Measurements from ENCODE around the gene MMP25. TPM values are rescaled to one million over a fixed set of nuclear protein-coding genes. Genes with fewer than 3 reads are reported as not detected.
A peak's percentile ranks its signal among the peaks of the same experiment; 100 is the strongest.

Gene MMP25
- total and polyA plus RNA-seq, 2 donors (not counting 1 experiment from before 2014, with no cell fraction given): 0.12 to 0.22 TPM

DNA sequence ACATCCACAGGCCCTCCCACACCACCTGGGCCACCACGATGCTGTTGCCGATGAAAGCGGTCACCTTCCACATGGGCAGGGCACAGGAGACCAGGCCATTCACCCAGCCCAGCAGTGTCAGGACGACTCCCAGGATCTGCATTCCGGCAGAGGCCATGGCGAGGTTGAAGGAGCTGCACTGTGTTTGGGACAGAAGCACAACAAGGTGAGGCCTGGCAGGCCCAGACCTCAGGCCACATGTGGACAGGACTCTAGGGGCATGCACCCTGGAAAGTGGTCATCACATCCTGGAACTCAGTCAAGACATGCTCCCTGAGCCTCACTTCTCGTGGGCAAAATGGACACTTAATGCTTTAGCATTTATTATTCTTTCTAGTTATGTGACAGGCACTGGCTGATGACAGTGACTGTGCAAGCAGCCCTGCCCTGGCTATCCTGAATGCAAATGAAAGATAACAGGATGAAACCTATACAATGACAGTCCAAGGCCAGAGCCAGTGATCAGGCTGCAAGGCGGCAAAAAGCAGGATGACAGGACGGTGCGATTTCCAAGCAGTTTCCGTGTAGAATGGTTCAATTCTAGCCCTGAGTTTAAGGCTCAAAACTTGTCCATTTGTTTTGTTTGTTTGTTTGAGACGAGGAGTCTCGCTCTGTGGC, 30.4 kb upstream of the MMP25 start:
- Mint-ChIP-seq H3K9me3 (ENCODE audit: insufficient read depth) (no peaks in the 10 kb centered on the region), H3K27me3 (peaks cover 22% of the 10 kb centered on the region), H3K4me3 (peak overlapping the region; percentile 39), H3K27ac (no peak overlapping the region), H3K4me1 (peaks cover 12% of the 10 kb centered on the region)
- Histone ChIP-seq H2AFZ (ENCODE audit: insufficient read depth, low read depth, low read length, poor library complexity, severe bottlenecking) (no peak overlapping the region), H4K20me1 (ENCODE audit: control insufficient read depth, insufficient read depth, low read length, poor library complexity, severe bottlenecking) (no peaks in the 10 kb centered on the region), H3K4me1 (ENCODE audit: control insufficient read depth in 2 of 2, insufficient read depth in 2 of 2, low read length in 2 of 2) (peaks cover 13 to 22% of the 10 kb centered on the region in 2 donors), H3K4me3 (ENCODE audit: control extremely low read depth in 1 of 5, extremely low read depth in 1 of 5, insufficient read depth in 1 of 5, low read depth in 2 of 5, low read length in 4 of 5) (no peak overlapping the region), H3K9me3 (ENCODE audit: control extremely low read depth in 1 of 3, control insufficient read depth in 2 of 3, insufficient read depth in 1 of 3, low read length in 2 of 3) (peaks cover 0 to 4% (median 0%) of the 10 kb centered on the region in 3 donors), H3K79me2 (ENCODE audit: control insufficient read depth, insufficient read depth, low read length) (no peaks in the 10 kb centered on the region), H3K27ac (ENCODE audit: low read length in 2 of 2) (no peak overlapping the region), H3K9ac (ENCODE audit: low read length) (no peak overlapping the region), H3K4me2 (replicated peaks; ENCODE audit: low read depth, low read length, poor library complexity, severe bottlenecking) (no peak overlapping the region), H3K36me3 (replicated peaks in 1 of 2; ENCODE audit: control extremely low read depth in 1 of 2, control insufficient read depth in 1 of 2, extremely low read depth in 1 of 2, insufficient read depth in 2 of 2, low read length in 1 of 2) (no peaks in the 10 kb centered on the region), H3K27me3 (replicated peaks in 1 of 4; ENCODE audit: control extremely low read depth in 1 of 4, control insufficient read depth in 3 of 4, insufficient read depth in 4 of 4, low read length in 3 of 4) (peaks cover 0 to 29% (median 14%) of the 10 kb centered on the region in 4 experiments)
- no peak for ATAC-seq (ENCODE audit: low read depth)
- CTCF ChIA-PET: interaction anchor here (1.4 kb wide), 1 partner anchor 12 kb away, joined by 4 read pairs; no protein-coding TSS in a partner anchor
- TF ChIP-seq, protein P1, sequence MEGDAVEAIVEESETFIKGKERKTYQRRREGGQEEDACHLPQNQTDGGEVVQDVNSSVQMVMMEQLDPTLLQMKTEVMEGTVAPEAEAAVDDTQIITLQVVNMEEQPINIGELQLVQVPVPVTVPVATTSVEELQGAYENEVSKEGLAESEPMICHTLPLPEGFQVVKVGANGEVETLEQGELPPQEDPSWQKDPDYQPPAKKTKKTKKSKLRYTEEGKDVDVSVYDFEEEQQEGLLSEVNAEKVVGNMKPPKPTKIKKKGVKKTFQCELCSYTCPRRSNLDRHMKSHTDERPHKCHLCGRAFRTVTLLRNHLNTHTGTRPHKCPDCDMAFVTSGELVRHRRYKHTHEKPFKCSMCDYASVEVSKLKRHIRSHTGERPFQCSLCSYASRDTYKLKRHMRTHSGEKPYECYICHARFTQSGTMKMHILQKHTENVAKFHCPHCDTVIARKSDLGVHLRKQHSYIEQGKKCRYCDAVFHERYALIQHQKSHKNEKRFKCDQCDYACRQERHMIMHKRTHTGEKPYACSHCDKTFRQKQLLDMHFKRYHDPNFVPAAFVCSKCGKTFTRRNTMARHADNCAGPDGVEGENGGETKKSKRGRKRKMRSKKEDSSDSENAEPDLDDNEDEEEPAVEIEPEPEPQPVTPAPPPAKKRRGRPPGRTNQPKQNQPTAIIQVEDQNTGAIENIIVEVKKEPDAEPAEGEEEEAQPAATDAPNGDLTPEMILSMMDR (IDR thresholded peaks at IDR 0.05): no peak
- no peak for TF ChIP-seq EZH2 (IDR thresholded peaks at IDR 0.05; ENCODE audit: borderline replicate concordance, insufficient read depth, low read depth, low read length, poor library complexity, severe bottlenecking)
- POLR2A ChIA-PET: no interaction called here
- no peak for DNase-seq
- WGBS (ENCODE audit: insufficient coverage): 91% methylated on average over 10 of the region's 13 CpGs
- intact Hi-C loops (cut with micrococcal nuclease): no loop called here

DNA sequence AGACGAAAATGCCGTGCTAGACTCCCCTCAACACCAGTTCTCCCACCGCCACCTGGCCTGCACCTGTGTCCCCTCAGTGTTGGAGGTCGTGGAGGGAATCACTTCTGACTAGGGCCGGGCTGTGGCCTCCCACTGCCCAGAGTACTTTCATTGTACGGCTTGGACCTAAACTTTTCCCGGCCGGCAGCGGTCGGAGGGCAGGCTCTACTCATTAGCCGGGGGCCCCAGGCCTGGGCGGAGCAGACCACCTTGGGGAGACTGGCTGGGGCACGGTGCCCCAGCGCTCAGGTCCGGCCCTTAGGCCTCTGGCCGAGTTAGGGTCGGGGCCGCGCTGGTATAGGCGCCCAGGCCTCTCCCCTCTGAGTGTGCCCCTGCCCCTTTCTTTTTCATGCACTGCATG, 29.0 kb upstream of the MMP25 start:
- Mint-ChIP-seq H3K4me1 (peaks cover 25% of the 10 kb centered on the region), H3K9me3 (ENCODE audit: insufficient read depth) (no peaks in the 10 kb centered on the region), H3K27ac (no peak overlapping the region), H3K4me3 (no peak overlapping the region), H3K27me3 (peaks cover 22% of the 10 kb centered on the region)
- Histone ChIP-seq H3K36me3 (replicated peaks in 1 of 2; ENCODE audit: control extremely low read depth in 1 of 2, control insufficient read depth in 1 of 2, extremely low read depth in 1 of 2, insufficient read depth in 2 of 2, low read length in 1 of 2) (no peaks in the 10 kb centered on the region), H3K9ac (ENCODE audit: low read length) (no peak overlapping the region), H3K27me3 (replicated peaks in 1 of 4; ENCODE audit: control extremely low read depth in 1 of 4, control insufficient read depth in 3 of 4, insufficient read depth in 4 of 4, low read length in 3 of 4) (peaks cover 0 to 20% (median 10%) of the 10 kb centered on the region in 4 experiments), H3K4me2 (replicated peaks; ENCODE audit: low read depth, low read length, poor library complexity, severe bottlenecking) (no peak overlapping the region), H3K9me3 (ENCODE audit: control extremely low read depth in 1 of 3, control insufficient read depth in 2 of 3, insufficient read depth in 1 of 3, low read length in 2 of 3) (peaks cover 0 to 4% (median 0%) of the 10 kb centered on the region in 3 donors), H3K79me2 (ENCODE audit: control insufficient read depth, insufficient read depth, low read length) (no peaks in the 10 kb centered on the region), H3K27ac (ENCODE audit: low read length in 2 of 2) (no peak overlapping the region), H4K20me1 (ENCODE audit: control insufficient read depth, insufficient read depth, low read length, poor library complexity, severe bottlenecking) (no peaks in the 10 kb centered on the region), H3K4me1 (ENCODE audit: control insufficient read depth in 2 of 2, insufficient read depth in 2 of 2, low read length in 2 of 2) (peaks cover 21 to 35% of the 10 kb centered on the region in 2 donors), H2AFZ (ENCODE audit: insufficient read depth, low read depth, low read length, poor library complexity, severe bottlenecking) (no peak overlapping the region), H3K4me3 (ENCODE audit: control extremely low read depth in 1 of 5, extremely low read depth in 1 of 5, insufficient read depth in 1 of 5, low read depth in 2 of 5, low read length in 4 of 5) (no peak overlapping the region)
- no peak for TF ChIP-seq EZH2 (IDR thresholded peaks at IDR 0.05; ENCODE audit: borderline replicate concordance, insufficient read depth, low read depth, low read length, poor library complexity, severe bottlenecking)
- TF ChIP-seq, protein P1 (IDR thresholded peaks at IDR 0.05): no peak
- CTCF ChIA-PET: no interaction called here
- intact Hi-C loops (cut with micrococcal nuclease): no loop called here
- ATAC-seq (ENCODE audit: low read depth): no peak
- POLR2A ChIA-PET: no interaction called here
- DNase-seq: no peak
- 95% methylated on average over 20 of the region's 20 CpGs for WGBS (ENCODE audit: insufficient coverage)
